Osteocyte (in vitro differentiated cells): ENCODE data around the gene MMD. TPM values are rescaled to one million over a fixed set of nuclear protein-coding genes. Genes with fewer than 3 reads are reported as not detected.

Experiments
- DNase-seq: peaks from one replicate; pipeline ENCODE4 v3.0.0; 2021; ENCODE audit warnings: mixed read lengths; ENCODE audit not compliant: unreplicated experiment; ENCODE audit errors: extremely low spot score
- H3K27ac Mint-ChIP-seq: one replicate; pipeline ENCODE4 v1.8.0; 2021; ENCODE audit warnings: mild to moderate bottlenecking, mixed read lengths; ENCODE audit not compliant: unreplicated experiment
- H3K27me3 Mint-ChIP-seq: one replicate; pipeline ENCODE4 v1.8.0; 2021; ENCODE audit warnings: mixed read lengths; ENCODE audit not compliant: unreplicated experiment
- H3K36me3 Mint-ChIP-seq: one replicate; pipeline ENCODE4 v1.8.0; 2021; ENCODE audit warnings: mixed read lengths; ENCODE audit not compliant: unreplicated experiment
- H3K4me1 Mint-ChIP-seq: one replicate; pipeline ENCODE4 v1.8.0; 2021; ENCODE audit warnings: mixed read lengths; ENCODE audit not compliant: unreplicated experiment
- H3K4me3 Mint-ChIP-seq: one replicate; pipeline ENCODE4 v1.8.0; 2021; ENCODE audit warnings: mild to moderate bottlenecking, moderate library complexity, mixed read lengths; ENCODE audit not compliant: unreplicated experiment
- H3K9me3 Mint-ChIP-seq: one replicate; pipeline ENCODE4 v1.8.0; 2021; ENCODE audit warnings: mixed read lengths; ENCODE audit not compliant: unreplicated experiment
- total RNA-seq: library from RNA; stranded (reverse); gene quantifications from 2 replicates; pipeline ENCODE4 v1.2.1, GENCODE V29; 2021
- TF ChIP-seq, protein P1 (sequence below): fragments of 200-600 bp; sonication (generic); IDR thresholded peaks from 2 replicates; pipeline ENCODE4 v1.5.0; 2021; ENCODE audit warnings: antibody characterized with exemption, mild to moderate bottlenecking, moderate library complexity

The MMD gene
- total RNA-seq, 1 donor from 2014 or later, result 10.3 TPM

DNA sequence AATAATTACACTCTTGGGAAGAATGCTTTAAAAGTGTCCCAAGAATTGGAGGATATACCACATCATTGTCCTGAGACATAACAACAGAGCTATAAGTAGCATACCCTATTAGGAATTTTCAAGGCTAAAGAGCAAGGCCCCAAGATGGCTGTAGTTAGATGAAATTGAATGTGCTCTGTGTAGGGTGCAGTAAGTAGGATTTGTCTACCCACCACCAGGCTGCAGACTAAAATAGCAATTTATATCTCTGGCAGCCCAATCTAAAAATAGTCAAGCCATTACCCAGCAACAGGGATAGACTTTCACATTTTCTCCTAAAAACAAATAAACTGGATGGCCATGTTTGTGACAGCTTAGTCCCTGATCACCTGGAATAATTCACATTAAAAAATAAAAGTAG lies 5.6 kb downstream of the MMD start:
- no peak for DNase-seq
- TF ChIP-seq, protein P1, sequence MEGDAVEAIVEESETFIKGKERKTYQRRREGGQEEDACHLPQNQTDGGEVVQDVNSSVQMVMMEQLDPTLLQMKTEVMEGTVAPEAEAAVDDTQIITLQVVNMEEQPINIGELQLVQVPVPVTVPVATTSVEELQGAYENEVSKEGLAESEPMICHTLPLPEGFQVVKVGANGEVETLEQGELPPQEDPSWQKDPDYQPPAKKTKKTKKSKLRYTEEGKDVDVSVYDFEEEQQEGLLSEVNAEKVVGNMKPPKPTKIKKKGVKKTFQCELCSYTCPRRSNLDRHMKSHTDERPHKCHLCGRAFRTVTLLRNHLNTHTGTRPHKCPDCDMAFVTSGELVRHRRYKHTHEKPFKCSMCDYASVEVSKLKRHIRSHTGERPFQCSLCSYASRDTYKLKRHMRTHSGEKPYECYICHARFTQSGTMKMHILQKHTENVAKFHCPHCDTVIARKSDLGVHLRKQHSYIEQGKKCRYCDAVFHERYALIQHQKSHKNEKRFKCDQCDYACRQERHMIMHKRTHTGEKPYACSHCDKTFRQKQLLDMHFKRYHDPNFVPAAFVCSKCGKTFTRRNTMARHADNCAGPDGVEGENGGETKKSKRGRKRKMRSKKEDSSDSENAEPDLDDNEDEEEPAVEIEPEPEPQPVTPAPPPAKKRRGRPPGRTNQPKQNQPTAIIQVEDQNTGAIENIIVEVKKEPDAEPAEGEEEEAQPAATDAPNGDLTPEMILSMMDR, result no peak
- Mint-ChIP-seq H3K27ac (no peak overlapping the region), H3K9me3 (peaks cover 3% of the 10 kb centered on the region), H3K4me1 (peaks cover 7% of the 10 kb centered on the region), H3K36me3 (peaks cover 2% of the 10 kb centered on the region), H3K27me3 (no peaks in the 10 kb centered on the region), H3K4me3 (no peak overlapping the region)

GRCh38 chr17:55414983-55415382 lies 6.7 kb downstream of the MMD start:
- no peak for DNase-seq
- Mint-ChIP-seq H3K4me3 (no peak overlapping the region), H3K27me3 (no peaks in the 10 kb centered on the region), H3K27ac (no peak overlapping the region), H3K4me1 (no peaks in the 10 kb centered on the region), H3K36me3 (peaks cover 5% of the 10 kb centered on the region), H3K9me3 (peaks cover 3% of the 10 kb centered on the region)
- TF ChIP-seq, protein P1, result no peak

DNA sequence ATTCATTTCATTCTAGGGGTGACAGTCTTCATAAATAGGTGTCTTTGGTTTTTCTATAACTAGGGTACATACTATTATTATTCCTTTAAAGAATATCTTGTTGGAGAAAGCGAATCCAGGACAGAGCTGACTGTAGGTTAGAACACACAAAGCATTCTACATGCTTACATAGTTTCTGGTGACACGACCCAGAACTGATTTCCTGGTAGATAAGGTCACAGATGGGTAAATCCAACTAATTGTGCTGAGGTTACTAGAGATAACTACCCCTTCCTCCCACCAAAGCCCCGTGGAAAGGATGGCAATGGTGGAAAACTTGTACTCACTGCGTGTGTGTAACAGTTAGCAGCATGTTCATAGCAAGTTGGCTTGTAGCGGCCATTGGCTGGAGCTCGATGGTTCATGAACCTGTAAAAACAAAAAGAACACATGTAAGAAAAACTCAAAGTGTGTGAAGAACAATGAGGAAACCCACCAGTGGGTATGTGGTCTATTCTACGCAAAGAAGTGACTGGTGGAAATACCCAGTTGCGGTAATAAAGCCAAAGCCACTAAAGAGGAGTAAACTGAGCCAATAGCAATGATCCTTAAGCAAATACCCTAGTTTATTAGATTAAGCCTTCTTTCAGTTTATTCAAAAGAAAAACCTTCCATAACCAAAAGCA lies 7.7 kb downstream of the MMD start:
- Mint-ChIP-seq H3K36me3 (peaks cover 8% of the 10 kb centered on the region), H3K4me3 (no peak overlapping the region), H3K27ac (no peak overlapping the region), H3K4me1 (no peaks in the 10 kb centered on the region), H3K9me3 (peaks cover 3% of the 10 kb centered on the region), H3K27me3 (no peaks in the 10 kb centered on the region)
- no peak for DNase-seq
- TF ChIP-seq, protein P1, result no peak

- H3K27ac Mint-ChIP-seq, result no peak overlapping the region
- H3K9me3 Mint-ChIP-seq, result no peaks in the 10 kb centered on the region
- no peaks in the 10 kb centered on the region for H3K4me1 Mint-ChIP-seq
- TF ChIP-seq, protein P1, result no peak
- no peak for DNase-seq
- H3K27me3 Mint-ChIP-seq, result no peaks in the 10 kb centered on the region
- peaks cover 8% of the 10 kb centered on the region for H3K36me3 Mint-ChIP-seq
- H3K4me3 Mint-ChIP-seq, result no peak overlapping the region
Measured at GRCh38 chr17:55411463-55411855, 10.2 kb downstream of the MMD start.

DNA sequence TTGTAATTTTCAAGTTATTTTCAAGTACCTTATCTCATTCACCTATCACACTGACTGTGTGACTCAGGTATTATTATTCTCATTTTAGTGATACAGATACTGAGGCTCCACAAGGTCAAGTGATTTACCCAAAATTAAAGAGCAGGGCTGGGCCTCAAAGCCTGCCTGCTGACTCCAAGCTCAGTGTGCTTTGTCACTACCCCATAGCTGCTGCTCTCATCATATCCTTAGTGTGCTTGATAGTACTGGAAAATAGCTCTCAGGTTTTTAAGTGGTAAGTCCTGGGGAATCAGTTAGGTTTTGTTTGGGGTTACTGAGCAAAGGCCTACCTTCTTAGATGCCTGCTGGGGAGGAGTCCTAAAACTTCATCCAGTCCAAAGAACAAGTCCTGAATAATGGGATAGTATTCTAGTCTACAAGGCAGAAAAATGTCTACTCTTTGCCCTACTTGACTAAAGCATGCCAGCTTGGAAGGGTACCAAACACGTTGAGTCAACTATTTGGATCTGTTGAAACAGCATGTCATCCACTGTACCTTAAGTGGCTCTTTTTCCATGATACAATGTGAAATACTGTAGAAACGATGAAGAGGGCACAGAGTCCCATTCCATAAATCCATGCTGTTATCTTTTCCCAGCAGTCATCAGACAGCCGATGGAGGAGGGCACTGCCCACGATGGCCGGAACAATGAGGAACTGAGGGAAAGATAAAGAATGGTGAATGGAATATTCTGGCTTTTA lies 10.7 kb downstream of the MMD start:
- H3K4me1 Mint-ChIP-seq, result no peaks in the 10 kb centered on the region
- H3K9me3 Mint-ChIP-seq, result no peaks in the 10 kb centered on the region
- peaks cover 8% of the 10 kb centered on the region for H3K36me3 Mint-ChIP-seq
- H3K27me3 Mint-ChIP-seq, result no peaks in the 10 kb centered on the region
- H3K4me3 Mint-ChIP-seq, result no peak overlapping the region
- H3K27ac Mint-ChIP-seq, result no peak overlapping the region
- TF ChIP-seq, protein P1, result no peak
- no peak for DNase-seq
